IPS DF 6.9 (cell line): ENCODE results near the gene SLC2A5.
"Not testable (repeated sequence)": the region's sequence is repeated elsewhere in the genome, so short reads cannot be mapped to it uniquely, and the experiment has no call there.

Source experiments
- DNase-seq: peaks from one replicate; pipeline ENCODE4 v3.0.0-alpha.2; 2013; ENCODE audit warnings: low read depth, low spot score
- H3K27ac ChIP-seq: one replicate; pipeline ENCODE4 v1.5.1; 2013; ENCODE audit warnings: low read length, control low read depth
- H3K27me3 ChIP-seq: 2 replicates; pipeline ENCODE4 v1.6.1; 2013; ENCODE audit warnings: mild to moderate bottlenecking, low read length; ENCODE audit not compliant: control insufficient read depth, insufficient read depth
- H3K36me3 ChIP-seq: 2 replicates; pipeline ENCODE4 v1.6.1; 2013; ENCODE audit warnings: low read length; ENCODE audit not compliant: control insufficient read depth, insufficient read depth
- H3K4me1 ChIP-seq: 2 replicates; pipeline ENCODE4 v1.6.1; 2013; ENCODE audit warnings: low read length; ENCODE audit not compliant: control insufficient read depth, insufficient read depth
- H3K4me3 ChIP-seq: 2 replicates; pipeline ENCODE4 v1.5.1; 2013; ENCODE audit warnings: mild to moderate bottlenecking, low read length
- H3K9me3 ChIP-seq: 2 replicates; pipeline ENCODE4 v1.6.1; 2013; ENCODE audit warnings: low read length, inconsistent platforms; ENCODE audit not compliant: control insufficient read depth, insufficient read depth
- WGBS: extraction: QIAGEN DNeasy Blood & Tissue Kit; methylation state at CpG from one replicate; pipeline ENCODE4 v1.1.7; 2013; ENCODE audit warnings: mixed read lengths, missing lambda C conversion rate; ENCODE audit not compliant: insufficient read length, insufficient coverage; 5-methylcytosine and 5-hydroxymethylcytosine counted together

Gene SLC2A5

GRCh38 chr1:9035226-9035625, 34.2 kb downstream of the SLC2A5 start:
- DNase-seq = no peak
- no CpG with 5 or more reads among the region's 2 CpGs for WGBS
- Histone ChIP-seq H3K27ac (no peak overlapping the region), H3K27me3 (no peaks in the 10 kb centered on the region), H3K9me3 (no peaks in the 10 kb centered on the region; the same call in 1 of the 2 replicates), H3K36me3 (no peaks in the 10 kb centered on the region), H3K4me1 (no peaks in the 10 kb centered on the region), H3K4me3 (no peak overlapping the region)

DNA sequence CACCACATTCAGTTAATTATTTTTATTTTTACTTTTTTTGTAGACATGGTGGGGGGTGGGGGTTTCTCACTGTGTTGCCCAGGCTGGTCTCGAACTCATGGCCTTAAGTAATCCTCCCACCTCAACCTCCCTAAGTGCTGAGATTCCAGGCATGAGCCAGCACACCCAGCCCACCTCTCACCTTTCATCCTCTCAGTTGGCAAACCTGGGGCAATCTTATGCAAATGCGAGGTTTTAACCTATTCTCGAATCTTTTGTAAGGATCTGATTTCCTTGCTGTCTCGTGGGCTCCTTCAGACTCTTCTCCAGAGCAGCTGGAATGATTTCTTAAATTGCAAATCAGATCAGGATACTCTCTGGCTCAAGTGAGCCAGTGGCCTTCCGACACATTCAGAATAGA, 36.1 kb downstream of the SLC2A5 start:
- Histone ChIP-seq H3K27ac (no peak overlapping the region), H3K27me3 (no peaks in the 10 kb centered on the region), H3K9me3 (no peaks in the 10 kb centered on the region; the same call in 1 of the 2 replicates), H3K4me3 (no peak overlapping the region), H3K36me3 (no peaks in the 10 kb centered on the region), H3K4me1 (no peaks in the 10 kb centered on the region)
- DNase-seq = no peak
- WGBS = no CpG with 5 or more reads among the region's 5 CpGs

DNA sequence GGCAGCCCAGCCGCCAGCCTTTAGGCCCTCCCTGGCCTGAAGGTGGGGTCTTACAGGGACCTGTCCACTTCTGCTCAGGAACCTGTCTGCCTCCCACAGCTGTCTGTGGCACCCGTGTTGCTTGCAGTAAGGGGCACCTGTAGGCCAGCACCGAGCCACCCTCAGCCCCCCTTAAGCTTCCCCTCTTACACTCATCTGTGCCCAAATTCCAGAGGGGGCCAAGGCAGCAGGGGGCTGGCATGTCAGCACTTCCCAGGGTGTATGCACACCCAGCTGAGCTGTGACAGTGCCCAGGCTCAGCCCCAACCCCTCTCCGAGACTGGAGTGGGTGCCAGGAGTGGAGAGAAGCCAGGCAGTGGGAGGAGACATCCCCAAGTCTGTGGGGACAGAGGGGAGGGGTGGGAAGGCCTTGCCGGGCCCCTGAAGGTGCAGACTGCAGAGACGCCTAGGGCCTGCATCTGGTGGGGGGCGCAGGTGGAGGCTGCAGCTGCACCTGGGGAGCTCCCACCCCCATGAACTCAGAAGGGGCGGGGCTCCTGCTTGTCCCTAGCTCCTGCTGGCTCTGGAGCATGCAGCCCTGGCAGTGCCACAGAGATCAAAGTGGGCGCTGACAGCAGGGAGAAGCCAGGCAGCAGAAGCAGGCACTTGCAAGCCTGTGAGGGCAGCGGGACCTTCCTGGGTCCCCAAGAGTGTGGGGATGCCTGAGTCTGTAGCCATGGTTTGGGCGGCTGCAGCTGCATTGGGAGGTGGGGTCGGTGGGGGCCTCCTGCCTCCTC, 37.8 kb downstream of the SLC2A5 start:
- no peak overlapping the region for H3K4me3 ChIP-seq
- no peak overlapping the region for H3K27ac ChIP-seq
- H3K36me3 ChIP-seq = no peaks in the 10 kb centered on the region
- no CpG with 5 or more reads among the region's 12 CpGs for WGBS
- DNase-seq = no peak
- no peaks in the 10 kb centered on the region; the same call in 1 of the 2 replicates for H3K9me3 ChIP-seq
- no peaks in the 10 kb centered on the region for H3K27me3 ChIP-seq
- H3K4me1 ChIP-seq = no peaks in the 10 kb centered on the region

DNA sequence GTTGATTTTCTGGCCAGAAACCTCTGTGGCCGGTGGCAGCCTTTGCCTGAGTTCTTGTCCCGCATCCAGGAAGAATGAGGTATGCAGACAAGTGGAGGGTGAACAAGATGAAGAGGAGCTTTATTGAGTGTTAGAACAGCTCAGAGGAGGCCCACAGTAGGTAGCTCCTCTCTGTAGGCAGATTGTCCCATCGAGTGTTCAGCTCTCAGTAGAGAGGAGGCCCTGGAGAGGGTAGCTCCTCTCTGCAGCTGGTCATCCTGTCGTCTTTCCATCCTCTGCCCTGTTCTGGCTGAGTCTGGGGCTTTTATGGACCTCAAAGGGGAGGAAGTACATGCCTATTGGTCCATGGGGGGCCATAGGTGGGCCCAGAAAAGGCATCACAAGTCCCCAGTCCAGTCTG, 38.4 kb downstream of the SLC2A5 start:
- H3K4me3 ChIP-seq, H3K27ac ChIP-seq, H3K4me1 ChIP-seq, H3K36me3 ChIP-seq, DNase-seq, H3K27me3 ChIP-seq, H3K9me3 ChIP-seq: not testable (repeated sequence)
- WGBS = no CpG with 5 or more reads among the region's 4 CpGs

DNA sequence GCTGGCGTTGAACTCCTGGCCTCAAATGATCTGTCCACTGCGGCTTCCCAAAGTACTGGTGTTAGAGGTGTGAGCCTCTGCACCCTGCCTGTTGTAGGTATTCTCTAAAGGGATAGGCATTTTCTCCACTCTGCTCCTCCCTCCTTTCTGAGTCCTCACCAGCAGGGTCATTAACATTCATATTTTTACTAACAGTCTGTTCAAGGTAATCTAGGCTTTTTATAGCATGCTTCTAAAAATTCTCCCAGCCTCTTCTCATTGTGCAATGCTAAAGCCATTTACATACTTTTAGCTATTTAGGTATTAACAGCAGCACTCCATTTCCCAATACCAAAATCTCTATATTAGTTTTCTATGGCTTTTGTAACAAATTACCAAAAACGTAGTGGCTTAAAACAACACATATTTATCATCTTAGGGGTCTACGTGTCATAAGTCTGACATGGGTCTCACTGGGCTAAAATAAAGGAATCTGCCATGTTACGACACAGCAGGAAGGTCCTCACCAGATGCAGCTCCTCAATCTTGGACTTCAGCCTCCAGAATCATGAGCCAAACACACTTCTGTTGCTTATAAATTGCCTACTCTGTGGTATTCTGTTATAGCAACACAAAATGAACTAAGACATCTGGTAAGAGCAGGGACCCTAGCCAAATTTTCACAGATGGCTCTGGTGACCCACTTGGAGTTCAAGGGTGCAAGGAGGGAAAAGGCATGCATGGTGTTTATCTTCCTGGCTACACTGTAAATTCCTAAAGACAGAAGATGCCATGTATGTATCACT, 40.3 kb downstream of the SLC2A5 start:
- Histone ChIP-seq H3K9me3 (no peaks in the 10 kb centered on the region; the same call in 1 of the 2 replicates), H3K36me3 (no peaks in the 10 kb centered on the region), H3K4me3 (no peak overlapping the region), H3K4me1 (no peaks in the 10 kb centered on the region), H3K27ac (no peak overlapping the region), H3K27me3 (no peaks in the 10 kb centered on the region)
- no CpG with 5 or more reads among the region's 5 CpGs for WGBS
- no peak for DNase-seq

DNA sequence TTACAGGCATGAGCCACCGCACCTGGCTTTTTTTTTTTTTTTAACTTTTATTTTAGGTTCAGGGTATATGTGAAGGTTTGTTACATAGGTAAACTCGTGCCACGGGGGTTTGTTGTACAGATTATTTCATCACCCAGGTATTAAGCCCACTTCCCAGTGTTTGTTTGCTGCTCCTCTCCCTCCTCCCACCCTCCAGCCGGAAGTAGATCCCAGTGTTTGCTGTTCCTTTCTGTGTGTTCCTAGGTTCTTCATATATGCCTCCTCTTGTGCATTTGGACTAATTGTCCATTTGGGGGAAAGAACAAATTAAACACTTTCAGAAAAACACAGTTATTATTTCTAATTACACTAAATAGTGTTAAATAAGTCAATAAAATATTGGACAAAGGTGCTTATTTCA, 42.1 kb downstream of the SLC2A5 start:
- no peak for DNase-seq
- no peaks in the 10 kb centered on the region for H3K4me1 ChIP-seq
- no peaks in the 10 kb centered on the region; the same call in 1 of the 2 replicates for H3K9me3 ChIP-seq
- H3K27ac ChIP-seq = no peak overlapping the region
- H3K4me3 ChIP-seq = no peak overlapping the region
- H3K36me3 ChIP-seq = no peaks in the 10 kb centered on the region
- WGBS = no CpG with 5 or more reads among the region's 4 CpGs
- no peaks in the 10 kb centered on the region for H3K27me3 ChIP-seq

- Histone ChIP-seq H3K27me3 (no peaks in the 10 kb centered on the region), H3K9me3 (no peaks in the 10 kb centered on the region), H3K4me3 (no peak overlapping the region), H3K36me3 (no peaks in the 10 kb centered on the region), H3K4me1 (no peaks in the 10 kb centered on the region), H3K27ac (no peak overlapping the region)
- no peak for DNase-seq
- no CpG with 5 or more reads among the region's 5 CpGs for WGBS
Observed at GRCh38 chr1:9025449-9025848, 44.0 kb downstream of the SLC2A5 start.

DNA sequence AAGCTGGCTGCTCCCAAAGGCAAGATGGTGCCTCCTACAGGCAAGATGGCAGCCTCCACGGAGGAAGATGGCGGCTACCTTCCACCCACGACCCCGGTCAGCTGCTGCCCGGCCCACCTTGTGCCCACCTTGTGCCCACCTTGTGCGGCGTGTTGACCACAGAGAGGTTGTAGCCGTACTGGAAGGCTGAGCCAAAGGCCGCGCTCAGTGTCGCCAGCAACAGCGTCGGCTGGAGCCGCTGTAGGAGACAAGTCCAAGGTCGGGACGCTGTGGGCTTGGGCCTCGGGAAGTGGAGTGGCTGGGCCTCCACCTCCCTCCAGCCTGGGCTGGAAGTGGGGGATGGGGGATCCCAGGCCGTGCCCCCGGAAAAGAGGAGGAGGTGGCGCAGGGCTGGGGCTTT, 44.6 kb downstream of the SLC2A5 start:
- no peaks in the 10 kb centered on the region for H3K36me3 ChIP-seq
- DNase-seq = no peak
- no CpG with 5 or more reads among the region's 20 CpGs for WGBS
- H3K27ac ChIP-seq = no peak overlapping the region
- H3K27me3 ChIP-seq = no peaks in the 10 kb centered on the region
- no peaks in the 10 kb centered on the region for H3K4me1 ChIP-seq
- H3K9me3 ChIP-seq = no peaks in the 10 kb centered on the region
- H3K4me3 ChIP-seq = no peak overlapping the region

DNA sequence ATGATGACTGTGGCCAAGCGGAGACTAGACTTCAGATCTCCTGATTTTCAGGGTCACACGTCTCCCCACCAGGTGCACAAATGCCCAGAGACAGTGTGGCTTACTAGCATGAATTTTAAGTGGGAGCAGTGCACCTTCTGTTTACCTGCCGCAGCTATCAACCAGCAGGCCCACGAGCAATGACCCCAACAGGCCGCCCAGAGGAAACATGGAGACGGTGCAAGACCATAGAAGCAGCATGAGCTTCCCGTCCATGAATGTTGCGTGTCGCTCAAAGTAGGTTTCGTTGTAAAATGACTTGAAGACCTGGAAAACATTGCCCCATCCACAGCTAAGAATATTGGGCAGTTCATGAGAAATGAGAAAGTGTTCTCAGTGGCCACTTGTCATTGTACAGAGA, 46.7 kb downstream of the SLC2A5 start:
- no peaks in the 10 kb centered on the region for H3K36me3 ChIP-seq
- DNase-seq = no peak
- H3K4me1 ChIP-seq = no peaks in the 10 kb centered on the region
- no peaks in the 10 kb centered on the region for H3K9me3 ChIP-seq
- no peak overlapping the region for H3K27ac ChIP-seq
- no peak overlapping the region for H3K4me3 ChIP-seq
- WGBS = no CpG with 5 or more reads among the region's 10 CpGs
- H3K27me3 ChIP-seq = no peaks in the 10 kb centered on the region

- H3K36me3 ChIP-seq, H3K27me3 ChIP-seq, H3K9me3 ChIP-seq, H3K27ac ChIP-seq, DNase-seq, H3K4me3 ChIP-seq, H3K4me1 ChIP-seq: not testable (repeated sequence)
- WGBS = no CpG with 5 or more reads among the region's 15 CpGs
Observed at GRCh38 chr1:9022026-9022738, 47.3 kb downstream of the SLC2A5 start.
